ENCODE data around the gene SRPK3. TPM values are rescaled to one million over a fixed set of nuclear protein-coding genes. Genes with fewer than 3 reads are reported as not detected.

Gene SRPK3
- total RNA-seq, 1 donor: 0.36 TPM

DNA sequence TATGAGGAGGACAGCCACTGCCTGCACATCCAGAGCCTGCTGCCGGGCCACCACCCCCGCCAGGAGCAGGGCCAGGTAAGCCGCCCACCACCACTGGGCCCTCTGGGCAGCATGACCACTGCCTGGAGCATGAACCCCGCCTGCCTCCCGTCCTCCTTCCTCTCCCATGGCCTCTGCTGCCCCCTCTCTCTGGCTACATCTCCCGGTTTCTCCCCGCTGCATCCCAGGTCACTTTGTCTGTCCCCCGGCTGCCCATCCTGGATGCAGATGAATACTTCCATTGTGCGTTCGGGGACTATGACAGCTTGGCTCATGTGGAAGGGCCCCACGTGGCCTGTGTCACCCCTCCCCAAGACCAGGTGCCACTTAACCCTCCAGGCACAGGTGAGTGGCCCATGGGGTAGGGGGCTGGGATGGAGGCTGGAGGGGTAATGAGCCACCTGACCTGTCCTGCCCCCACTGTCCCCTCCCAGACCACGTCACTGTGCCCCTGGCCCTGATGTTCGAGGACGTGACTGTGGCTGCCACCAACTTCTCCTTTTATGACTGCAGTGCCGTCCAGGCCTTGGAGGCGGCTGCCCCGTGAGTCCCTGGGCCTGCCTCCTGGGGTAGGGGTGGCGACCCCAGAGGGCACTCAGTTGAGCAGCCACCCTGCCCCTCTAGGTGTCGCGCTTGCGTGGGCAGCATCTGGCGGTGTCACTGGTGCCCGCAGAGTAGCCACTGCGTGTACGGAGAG lies 10.8 kb upstream of the SRPK3 start:
- Histone ChIP-seq H3K79me2 (ENCODE audit: insufficient read depth, low read length) (peaks cover under 1% of the 10 kb centered on the region), H4K20me1 (ENCODE audit: insufficient read depth, low read length) (peaks cover 5% of the 10 kb centered on the region)

GRCh38 chrX:153770601-153771414 lies 10.0 kb upstream of the SRPK3 start:
- H3K36me3 ChIP-seq (ENCODE audit: insufficient read depth, low read length): no peaks in the 10 kb centered on the region
- H3K4me2 ChIP-seq (ENCODE audit: insufficient read depth, low read length): no peak overlapping the region
- H3K4me3 ChIP-seq (ENCODE audit: insufficient read depth, low read length): no peak overlapping the region
- no peak for TF ChIP-seq CTCF (IDR thresholded peaks at IDR 0.05; ENCODE audit: extremely low read depth, low read depth, low read length)
- H4K20me1 ChIP-seq (ENCODE audit: insufficient read depth, low read length): peaks cover 5% of the 10 kb centered on the region
- peak; percentile 91 for DNase-seq (ENCODE audit: insufficient read length, low spot score, missing footprints)
- no peaks in the 10 kb centered on the region for H3K9me3 ChIP-seq (ENCODE audit: low read depth, low read length)
- H3K27ac ChIP-seq (ENCODE audit: low read depth, low read length): no peak overlapping the region
- peaks cover 5% of the 10 kb centered on the region for H3K4me1 ChIP-seq (ENCODE audit: insufficient read depth, low read length)
- no peaks in the 10 kb centered on the region for H3K27me3 ChIP-seq (ENCODE audit: insufficient read depth, low read length)
- no peak overlapping the region for H2AFZ ChIP-seq (ENCODE audit: low read length)
- H3K79me2 ChIP-seq (ENCODE audit: insufficient read depth, low read length): no peaks in the 10 kb centered on the region

More for the DNA sequence above, 10.8 kb upstream of the SRPK3 start:
- Histone ChIP-seq H3K4me3 (ENCODE audit: insufficient read depth, low read length) (no peak overlapping the region), H3K9me3 (ENCODE audit: low read depth, low read length) (no peaks in the 10 kb centered on the region), H3K27ac (ENCODE audit: low read depth, low read length) (no peak overlapping the region), H2AFZ (ENCODE audit: low read length) (no peak overlapping the region), H3K27me3 (ENCODE audit: insufficient read depth, low read length) (no peaks in the 10 kb centered on the region), H3K4me2 (ENCODE audit: insufficient read depth, low read length) (no peak overlapping the region), H3K4me1 (ENCODE audit: insufficient read depth, low read length) (peaks cover 5% of the 10 kb centered on the region), H3K36me3 (ENCODE audit: insufficient read depth, low read length) (no peaks in the 10 kb centered on the region)
- no peak for TF ChIP-seq CTCF (IDR thresholded peaks at IDR 0.05; ENCODE audit: extremely low read depth, low read depth, low read length)
- peak; percentile 89 for DNase-seq (ENCODE audit: insufficient read length, low spot score, missing footprints)

DNA sequence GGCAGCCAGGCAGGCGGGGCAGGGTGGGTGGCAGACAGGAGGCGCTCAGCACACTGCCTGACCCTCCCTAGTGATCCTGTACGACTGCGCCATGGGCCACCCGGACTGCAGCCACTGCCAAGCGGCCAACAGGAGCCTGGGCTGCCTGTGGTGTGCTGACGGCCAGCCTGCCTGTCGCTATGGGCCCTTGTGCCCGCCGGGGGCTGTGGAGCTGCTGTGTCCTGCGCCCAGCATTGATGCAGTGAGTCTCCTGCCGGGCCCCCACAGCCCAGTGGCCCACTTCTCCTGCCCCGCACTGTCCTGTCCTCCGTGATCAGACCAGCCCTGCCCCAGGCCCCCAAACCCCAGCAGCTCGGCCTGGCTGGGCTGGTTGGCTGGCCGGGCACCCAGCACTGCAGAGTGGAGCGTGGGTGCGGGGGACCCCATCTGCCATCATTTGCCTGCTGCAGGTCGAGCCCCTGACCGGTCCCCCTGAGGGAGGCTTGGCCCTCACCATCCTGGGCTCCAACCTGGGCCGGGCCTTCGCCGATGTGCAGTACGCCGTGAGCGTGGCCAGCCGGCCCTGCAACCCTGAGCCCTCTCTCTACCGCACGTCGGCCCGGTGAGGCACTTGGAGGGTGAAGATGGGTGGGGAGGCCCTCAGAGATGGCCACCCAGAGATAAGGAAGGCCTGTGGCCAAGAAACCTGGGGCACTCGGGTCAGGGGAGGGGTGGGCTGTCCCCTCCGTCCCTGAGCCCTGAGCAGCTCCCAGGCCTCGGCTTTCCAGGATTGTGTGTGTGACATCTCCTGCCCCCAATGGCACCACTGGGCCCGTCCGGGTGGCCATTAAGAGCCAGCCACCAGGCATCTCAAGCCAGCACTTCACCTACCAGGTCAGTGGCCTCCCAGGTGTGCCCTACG lies 9.2 kb upstream of the SRPK3 start:
- no peak overlapping the region for H3K27ac ChIP-seq (ENCODE audit: low read depth, low read length)
- H3K4me2 ChIP-seq (ENCODE audit: insufficient read depth, low read length): no peak overlapping the region
- peak; percentile 75 for DNase-seq (ENCODE audit: insufficient read length, low spot score, missing footprints)
- no peaks in the 10 kb centered on the region for H3K79me2 ChIP-seq (ENCODE audit: insufficient read depth, low read length)
- no peak overlapping the region for H3K4me3 ChIP-seq (ENCODE audit: insufficient read depth, low read length)
- H3K36me3 ChIP-seq (ENCODE audit: insufficient read depth, low read length): no peaks in the 10 kb centered on the region
- H3K27me3 ChIP-seq (ENCODE audit: insufficient read depth, low read length): no peaks in the 10 kb centered on the region
- H3K9me3 ChIP-seq (ENCODE audit: low read depth, low read length): no peaks in the 10 kb centered on the region
- peaks cover 2% of the 10 kb centered on the region for H3K4me1 ChIP-seq (ENCODE audit: insufficient read depth, low read length)
- no peak overlapping the region for H2AFZ ChIP-seq (ENCODE audit: low read length)
- no peak for TF ChIP-seq CTCF (IDR thresholded peaks at IDR 0.05; ENCODE audit: extremely low read depth, low read depth, low read length)
- peaks cover 2% of the 10 kb centered on the region for H4K20me1 ChIP-seq (ENCODE audit: insufficient read depth, low read length)

Data from osteoblast (primary cell).